Nephron progenitor cell (in vitro differentiated cells): ENCODE results near the gene BDKRB2.

ENCODE experiments used
- DNase-seq: peaks from one replicate; pipeline ENCODE4 v3.0.0; 2021
- H3K27ac Mint-ChIP-seq: 2 replicates; pipeline ENCODE4 v1.8.0; 2021; ENCODE audit warnings: mild to moderate bottlenecking, moderate library complexity, mixed read lengths
- H3K27me3 Mint-ChIP-seq: 2 replicates; pipeline ENCODE4 v1.8.0; 2021; ENCODE audit warnings: mild to moderate bottlenecking, low read depth, mixed read lengths; ENCODE audit not compliant: poor library complexity
- H3K36me3 Mint-ChIP-seq: 2 replicates; pipeline ENCODE4 v1.8.0; 2021; ENCODE audit warnings: low read depth, mixed read lengths
- H3K4me1 Mint-ChIP-seq: 2 replicates; pipeline ENCODE4 v1.8.0; 2021; ENCODE audit warnings: mixed read lengths
- H3K4me3 Mint-ChIP-seq: 2 replicates; pipeline ENCODE4 v1.8.0; 2021; ENCODE audit warnings: mild to moderate bottlenecking, moderate library complexity, mixed read lengths
- H3K9me3 Mint-ChIP-seq: 2 replicates; pipeline ENCODE4 v1.8.0; 2021; ENCODE audit warnings: mild to moderate bottlenecking, moderate library complexity, mixed read lengths
- TF ChIP-seq, protein P1 (sequence below): fragments of 200-600 bp; sonication (generic); IDR thresholded peaks from 2 replicates; pipeline ENCODE4 v1.5.0; 2021; ENCODE audit warnings: antibody characterized with exemption

BDKRB2 gene

DNA sequence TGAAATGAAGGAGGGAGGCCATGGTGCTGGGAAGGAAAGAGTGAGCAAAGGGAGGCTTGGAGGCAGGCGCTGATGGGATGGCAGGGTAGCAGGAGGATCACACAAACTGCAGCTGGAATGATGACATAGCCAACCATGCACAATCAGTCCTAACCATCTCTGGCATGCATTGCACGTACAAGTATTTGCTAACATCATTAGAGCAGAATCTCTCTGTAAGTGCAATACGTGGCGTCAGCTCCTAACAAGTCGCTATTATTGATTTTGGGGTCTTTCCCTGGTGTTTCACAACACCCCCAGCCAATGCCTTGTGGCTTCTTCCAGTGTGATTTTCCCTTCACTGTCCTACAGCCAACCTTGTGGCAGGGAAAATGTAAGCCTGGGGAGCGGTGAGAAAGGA is 69.9 kb downstream of the BDKRB2 start:
- H3K36me3 Mint-ChIP-seq = peaks cover 14% of the 10 kb centered on the region
- peaks cover 34% of the 10 kb centered on the region for H3K9me3 Mint-ChIP-seq
- TF ChIP-seq, protein P1, sequence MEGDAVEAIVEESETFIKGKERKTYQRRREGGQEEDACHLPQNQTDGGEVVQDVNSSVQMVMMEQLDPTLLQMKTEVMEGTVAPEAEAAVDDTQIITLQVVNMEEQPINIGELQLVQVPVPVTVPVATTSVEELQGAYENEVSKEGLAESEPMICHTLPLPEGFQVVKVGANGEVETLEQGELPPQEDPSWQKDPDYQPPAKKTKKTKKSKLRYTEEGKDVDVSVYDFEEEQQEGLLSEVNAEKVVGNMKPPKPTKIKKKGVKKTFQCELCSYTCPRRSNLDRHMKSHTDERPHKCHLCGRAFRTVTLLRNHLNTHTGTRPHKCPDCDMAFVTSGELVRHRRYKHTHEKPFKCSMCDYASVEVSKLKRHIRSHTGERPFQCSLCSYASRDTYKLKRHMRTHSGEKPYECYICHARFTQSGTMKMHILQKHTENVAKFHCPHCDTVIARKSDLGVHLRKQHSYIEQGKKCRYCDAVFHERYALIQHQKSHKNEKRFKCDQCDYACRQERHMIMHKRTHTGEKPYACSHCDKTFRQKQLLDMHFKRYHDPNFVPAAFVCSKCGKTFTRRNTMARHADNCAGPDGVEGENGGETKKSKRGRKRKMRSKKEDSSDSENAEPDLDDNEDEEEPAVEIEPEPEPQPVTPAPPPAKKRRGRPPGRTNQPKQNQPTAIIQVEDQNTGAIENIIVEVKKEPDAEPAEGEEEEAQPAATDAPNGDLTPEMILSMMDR = no peak
- peaks cover 14% of the 10 kb centered on the region for H3K4me1 Mint-ChIP-seq
- H3K27ac Mint-ChIP-seq = no peak overlapping the region
- H3K27me3 Mint-ChIP-seq = peaks cover 3% of the 10 kb centered on the region
- no peak overlapping the region for H3K4me3 Mint-ChIP-seq
- DNase-seq = no peak

DNA sequence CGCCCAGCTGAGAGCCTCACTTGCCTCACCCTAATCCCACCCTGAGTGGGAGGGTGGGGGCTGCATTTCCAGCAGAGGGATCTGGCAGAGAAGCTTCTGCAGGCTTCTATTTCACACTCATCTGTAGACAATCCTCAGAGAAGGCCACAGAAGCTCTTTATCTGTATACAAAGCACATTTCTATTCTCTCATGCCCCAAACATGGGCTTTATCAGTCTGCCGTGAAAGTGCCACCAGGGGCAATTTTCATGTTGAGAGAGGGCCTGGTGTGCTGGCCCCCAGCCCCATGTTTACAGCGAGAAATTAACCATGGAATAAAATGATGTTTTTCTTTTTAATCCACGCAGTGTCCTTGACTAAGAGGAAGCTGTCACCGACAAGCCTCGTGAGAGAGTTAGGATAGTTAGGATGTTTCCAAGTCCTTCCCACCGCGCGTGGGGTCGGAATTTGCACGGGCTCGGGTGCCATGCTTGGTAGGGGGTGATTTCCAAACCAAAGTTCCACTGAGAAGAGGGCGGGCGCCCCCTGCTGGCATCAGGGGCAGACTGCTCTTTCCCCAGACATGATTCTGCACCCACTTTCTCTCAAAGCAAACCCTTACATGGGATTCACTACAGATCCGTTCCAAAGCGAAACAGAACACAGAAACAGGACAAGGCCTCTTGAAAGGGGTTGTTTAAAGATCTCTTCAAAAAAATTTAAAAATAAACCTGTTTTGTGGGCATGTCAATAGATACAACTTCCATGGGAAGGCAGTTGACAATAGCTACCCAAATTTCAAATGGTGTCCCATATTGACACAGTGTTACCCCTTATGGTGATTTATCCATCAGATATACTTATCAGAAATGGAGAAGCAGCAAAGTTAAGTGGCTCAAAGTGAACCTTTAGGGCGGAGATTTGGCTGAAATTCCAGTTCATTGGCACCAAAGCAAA is 70.8 kb downstream of the BDKRB2 start:
- Mint-ChIP-seq H3K27me3 (peaks cover 3% of the 10 kb centered on the region), H3K4me3 (no peak overlapping the region), H3K4me1 (peaks cover 14% of the 10 kb centered on the region), H3K9me3 (peaks cover 34% of the 10 kb centered on the region), H3K36me3 (peaks cover 14% of the 10 kb centered on the region), H3K27ac (no peak overlapping the region)
- TF ChIP-seq, protein P1 = peak; percentile 94
- DNase-seq = peak; percentile 90

DNA sequence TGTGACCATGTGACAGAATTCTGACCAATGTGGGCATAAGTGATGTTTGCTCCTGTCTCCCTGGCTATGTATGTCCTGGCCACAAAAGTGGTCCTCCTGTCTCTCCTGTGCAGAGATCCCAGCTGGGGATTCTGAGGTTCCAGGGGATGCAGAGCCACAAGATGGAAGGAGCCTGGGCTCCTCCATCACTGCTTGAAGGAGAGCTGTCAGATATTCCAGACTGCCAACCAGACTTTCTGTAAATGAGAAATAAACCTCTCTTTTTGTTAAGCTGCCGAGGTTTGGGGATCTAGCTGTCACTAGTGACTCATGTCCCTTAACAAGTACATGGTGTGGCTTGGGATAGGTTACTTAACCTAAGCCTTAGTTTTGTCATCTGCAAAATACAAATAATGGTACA is 73.3 kb downstream of the BDKRB2 start:
- peaks cover 15% of the 10 kb centered on the region for H3K9me3 Mint-ChIP-seq
- DNase-seq = no peak
- H3K4me3 Mint-ChIP-seq = no peak overlapping the region
- TF ChIP-seq, protein P1 = no peak
- H3K36me3 Mint-ChIP-seq = peaks cover 11% of the 10 kb centered on the region
- H3K4me1 Mint-ChIP-seq = peaks cover 14% of the 10 kb centered on the region
- H3K27ac Mint-ChIP-seq = peak overlapping the region; percentile 71
- peaks cover 3% of the 10 kb centered on the region for H3K27me3 Mint-ChIP-seq

DNA sequence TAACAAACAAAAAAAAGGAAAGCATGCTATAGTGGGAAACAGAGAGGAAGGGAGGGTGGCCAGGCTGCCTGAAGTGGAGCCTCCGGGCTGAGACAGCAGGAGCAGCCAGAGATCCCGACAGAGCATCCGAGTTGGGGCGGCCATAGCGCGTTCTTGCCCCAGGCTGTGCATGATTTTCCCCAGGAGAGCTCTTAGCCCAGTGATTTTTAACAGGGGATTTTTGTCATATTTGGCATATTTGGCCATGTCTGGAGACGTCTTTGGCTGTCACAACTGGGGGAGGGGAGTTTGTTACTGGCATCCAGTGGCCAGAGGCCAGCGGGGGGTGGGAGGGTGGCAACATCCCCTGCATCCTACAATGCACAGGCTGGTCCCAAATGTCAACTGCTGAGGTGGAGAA is 74.9 kb downstream of the BDKRB2 start:
- no peak overlapping the region for H3K4me3 Mint-ChIP-seq
- no peak overlapping the region for H3K27ac Mint-ChIP-seq
- H3K9me3 Mint-ChIP-seq = peaks cover 10% of the 10 kb centered on the region
- peaks cover 3% of the 10 kb centered on the region for H3K27me3 Mint-ChIP-seq
- H3K36me3 Mint-ChIP-seq = peaks cover 22% of the 10 kb centered on the region
- peaks cover 8% of the 10 kb centered on the region for H3K4me1 Mint-ChIP-seq
- DNase-seq = no peak
- TF ChIP-seq, protein P1 = no peak

DNA sequence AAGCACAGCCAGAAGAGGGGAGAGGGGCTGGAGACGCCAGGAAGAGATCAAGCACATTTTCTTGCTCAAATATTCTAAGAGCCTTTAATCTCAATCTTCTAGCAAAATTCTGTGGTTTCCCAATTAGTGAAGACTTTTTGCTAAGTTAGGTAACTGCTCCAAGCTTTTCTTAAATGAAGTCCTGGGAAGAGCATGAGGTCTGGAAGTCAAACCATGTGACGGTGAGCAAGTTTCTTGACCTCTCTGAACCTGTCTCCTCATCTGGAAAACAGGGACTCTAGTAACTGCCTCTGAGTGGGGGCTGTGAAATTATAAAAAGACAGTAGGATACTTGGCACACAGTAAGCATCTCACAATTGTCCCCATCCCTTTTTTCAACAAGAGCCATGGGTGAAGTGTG is 75.5 kb downstream of the BDKRB2 start:
- peaks cover 26% of the 10 kb centered on the region for H3K36me3 Mint-ChIP-seq
- H3K27ac Mint-ChIP-seq = no peak overlapping the region

More for the DNA sequence above, 75.5 kb downstream of the BDKRB2 start:
- H3K9me3 Mint-ChIP-seq = peaks cover 10% of the 10 kb centered on the region
- no peak for DNase-seq
- peaks cover 3% of the 10 kb centered on the region for H3K27me3 Mint-ChIP-seq
- TF ChIP-seq, protein P1 = no peak
- no peak overlapping the region for H3K4me3 Mint-ChIP-seq
- H3K4me1 Mint-ChIP-seq = peaks cover 4% of the 10 kb centered on the region
